HepG2 (cell line): Measurements from ENCODE around the gene PRKN. TPM values are rescaled to one million over a fixed set of nuclear protein-coding genes. Genes with fewer than 3 reads are reported as not detected.

Experiments used
- ATAC-seq: fragments of 200-7000 bp; cut with Tn5 transposase; 3 replicates; pipeline ENCODE4 v1.9.1; 2020; ENCODE audit warnings: mild to moderate bottlenecking, moderate library complexity
- BruUV-seq: library from RNA; stranded (reverse); fragments of 400-500 nt; replicated peaks from 2 replicates; lab custom pipeline; 2021; lab: Mats Ljungman, UMichigan
- CTCF ChIA-PET: fragments of 300-600 bp; formaldehyde crosslinking; extraction: SDS; loops from one replicate; lab custom pipeline; 2021; ENCODE audit warnings: low total read pairs, inconsistent platforms, low intra/inter-chr PET ratio; lab: Yijun Ruan, JAX
- POLR2A ChIA-PET: fragments of 350-600 bp; sonication (Branson Sonifier 250); formaldehyde crosslinking; loops from one replicate; lab custom pipeline; 2020; ENCODE audit warnings: antibody characterized with exemption, inconsistent platforms; lab: Yijun Ruan, JAX
- DNase-seq: peaks from one replicate; pipeline ENCODE4 v3.0.0-alpha.2; 2015; ENCODE audit warnings: low spot score
- FAIRE-seq: peaks from 3 replicates; lab custom pipeline; 2011; peaks lifted over from hg19 to GRCh38; lab: Jason Lieb, UNC
- H2AFZ ChIP-seq: one replicate; pipeline ENCODE4 v1.6.1; 2011; ENCODE audit warnings: low read length, inconsistent platforms
- H3K27ac ChIP-seq: fragments of 300-600 bp; 3 replicates; pipeline ENCODE4 v1.8.0; 2011; ENCODE audit warnings: mixed run types, mild to moderate bottlenecking, mixed read lengths, low read length, inconsistent platforms; ENCODE audit not compliant: insufficient read depth; ENCODE audit errors: extremely low read length
- H3K27me3 ChIP-seq, 2 experiments: fragments of 200-600 bp in 1 of 2; 2 replicates in 1 of 2; 3 replicates in 1 of 2; pipeline versions ENCODE4 v1.6.0 to v1.8.0; 2011; ENCODE audit warnings: low read length in 2 of 2, mild to moderate bottlenecking in 2 of 2, moderate library complexity in 2 of 2, inconsistent platforms in 1 of 2; ENCODE audit not compliant: insufficient read depth in 2 of 2, control insufficient read depth in 1 of 2
- H3K36me3 ChIP-seq, 2 experiments: fragments of 200-600 bp in 1 of 2; replicated peaks in 1 of 2; 2 replicates in 1 of 2; 3 replicates in 1 of 2; pipeline versions ENCODE4 v1.5.1 to v1.8.0; 2011; ENCODE audit warnings: low read length in 2 of 2, inconsistent platforms in 1 of 2; ENCODE audit not compliant: insufficient read depth in 2 of 2, control insufficient read depth in 1 of 2
- H3K4me1 ChIP-seq: 2 replicates; pipeline ENCODE4 v1.5.1; 2012; ENCODE audit warnings: low read length, inconsistent platforms; ENCODE audit not compliant: insufficient read depth
- H3K4me2 ChIP-seq: 2 replicates; pipeline ENCODE4 v1.6.0; 2011; ENCODE audit warnings: low read depth, low read length, inconsistent platforms
- H3K4me3 ChIP-seq, 3 experiments: fragments of 200-600 bp in 1 of 3; sonication (generic), shearing (Covaris generic) in 1 of 3; replicated peaks in 1 of 3; 2 replicates each; pipeline ENCODE4 v1.5.1; 2011 to 2016; ENCODE audit warnings: low read length in 3 of 3, inconsistent platforms in 2 of 3, low read depth in 2 of 3, mild to moderate bottlenecking in 2 of 3, control low read depth in 1 of 3, mixed read lengths in 1 of 3; ENCODE audit not compliant: insufficient read depth in 1 of 3
- H3K79me2 ChIP-seq: one replicate; pipeline ENCODE4 v1.6.1; 2011; ENCODE audit warnings: low read length, inconsistent platforms; ENCODE audit not compliant: insufficient read depth
- H3K9ac ChIP-seq: 2 replicates; pipeline ENCODE4 v1.6.0; 2011; ENCODE audit warnings: mild to moderate bottlenecking, low read depth, low read length, inconsistent platforms; ENCODE audit not compliant: insufficient read depth
- H3K9me3 ChIP-seq: 2 replicates; pipeline ENCODE4 v1.5.1; 2012; ENCODE audit warnings: mild to moderate bottlenecking, low read length
- H4K20me1 ChIP-seq: 2 replicates; pipeline ENCODE4 v1.6.0; 2011; ENCODE audit warnings: inconsistent platforms, mild to moderate bottlenecking, low read length, moderate library complexity; ENCODE audit not compliant: insufficient read depth
- DR1 ChIP-seq: sonication (generic); formaldehyde crosslinking; IDR thresholded peaks from 2 replicates; pipeline ENCODE4 v1.8.0; 2021; ENCODE audit warnings: mild to moderate bottlenecking, missing genetic modification reagents, inconsistent platforms
- PPARG ChIP-seq: conservative IDR thresholded peaks from 2 replicates; pipeline ENCODE4 v1.6.1; 2016; ENCODE audit warnings: missing biosample characterization, missing genetic modification reagents
- RARA ChIP-seq: IDR thresholded peaks from 2 replicates; pipeline ENCODE4 v1.6.1; 2016; ENCODE audit warnings: missing genetic modification reagents, missing compliant biosample characterization
- SETDB1 ChIP-seq: sonication (generic); formaldehyde crosslinking; IDR thresholded peaks from 2 replicates; pipeline ENCODE4 v1.5.1; 2020; ENCODE audit warnings: missing genetic modification reagents, mild to moderate bottlenecking, borderline replicate concordance
- SSRP1 ChIP-seq: IDR thresholded peaks from 2 replicates; pipeline ENCODE4 v1.6.1; 2016; ENCODE audit warnings: control low read depth
- SYNCRIP ChIP-seq: fragments of 200-400 bp; formaldehyde crosslinking; IDR thresholded peaks from 2 replicates; pipeline ENCODE4 v1.6.1; 2018; ENCODE audit warnings: mild to moderate bottlenecking, low read depth, low read length; ENCODE audit not compliant: insufficient read depth
- YY1 ChIP-seq: IDR thresholded peaks from 2 replicates; pipeline ENCODE4 v1.6.1; 2011; ENCODE audit warnings: low read length, low read depth, moderate library complexity, mild to moderate bottlenecking; ENCODE audit not compliant: insufficient read depth, insufficient replicate concordance
- ZNF281 ChIP-seq: sonication (generic); formaldehyde crosslinking; IDR thresholded peaks from 2 replicates; pipeline ENCODE4 v1.4.0; 2020; ENCODE audit warnings: missing genetic modification reagents, borderline replicate concordance
- WGBS: methylation state at CpG from one replicate; pipeline ENCODE4 v1.1.6; 2017; ENCODE audit warnings: low lambda C conversion rate; 5-methylcytosine and 5-hydroxymethylcytosine counted together
- in situ Hi-C: cut with HindIII; loops from 2 replicates; pipeline ENCODE4 v1.10.0; 2017; ENCODE audit warnings: low pct_unique_long_range_greater_than_20kb; ENCODE audit not compliant: extremely low pct_ligation_motif_present
- intact Hi-C: fragments of 100-400 bp; cut with micrococcal nuclease; formaldehyde crosslinking; loops from one replicate; pipeline ENCODE4 v1.10.0; 2022; ENCODE audit not compliant: unreplicated experiment
- polyA plus RNA-seq, 8 experiments: library from polyadenylated mRNA; depleted of rRNA in 3 of 8; stranded (reverse) in 7 of 8; unstranded in 1 of 8; fragments of >200 nt; fragmentation: Illumina TruSeq in 4 of 8; extraction: Trizol in 4 of 8; gene quantifications; 2 replicates each; pipeline versions ENCODE4 v1.2.1 to v1.2.3, GENCODE V29; 2011 to 2016; ENCODE audit warnings: low read depth in 4 of 8, missing spikeins in 1 of 8, mixed read lengths in 1 of 8; ENCODE audit not compliant: insufficient read depth in 1 of 8
- total RNA-seq, 5 experiments: library from RNA; depleted of rRNA; stranded (reverse); fragments of >200 nt; fragmentation: Illumina TruSeq; extraction: Trizol; gene quantifications; 2 replicates each; pipeline ENCODE4 v1.2.3, GENCODE V29; 2016; ENCODE audit warnings: low read depth in 1 of 5

The PRKN gene
- total and polyA plus RNA-seq, 2 of the 13 experiments (the other 11 are each of a cell fraction or from before 2014, with no cell fraction given) = 0.31 to 0.44 TPM

GRCh38 chr6:161526794-161527193, 1200.8 kb downstream of the PRKN start:
- no peak for DNase-seq
- CTCF ChIA-PET = no interaction called here
- Histone ChIP-seq H3K9me3 (no peaks in the 10 kb centered on the region), H3K4me2 (no peak overlapping the region), H3K27ac (no peak overlapping the region), H2AFZ (no peak overlapping the region), H3K36me3 (no peaks in the 10 kb centered on the region), H3K4me1 (no peaks in the 10 kb centered on the region), H4K20me1 (no peaks in the 10 kb centered on the region), H3K79me2 (no peaks in the 10 kb centered on the region), H3K27me3 (peaks cover 0 to 9% of the 10 kb centered on the region in 2 experiments; a peak in 1 of 5 replicates), H3K9ac (no peak overlapping the region), H3K4me3 (no peak overlapping the region)
- no peak for TF ChIP-seq ZNF281 (CRISPR knock-in tag)
- no peak for TF ChIP-seq SYNCRIP
- no peak for TF ChIP-seq DR1 (CRISPR knock-in tag)
- TF ChIP-seq SSRP1 (CRISPR knock-in tag) = no peak
- no peak for TF ChIP-seq PPARG (CRISPR knock-in tag)
- no peak for TF ChIP-seq YY1
- TF ChIP-seq SETDB1 = no peak
- no peak for TF ChIP-seq RARA
- intact Hi-C loops (no loop called here), in situ Hi-C loops (no loop called here)
- ATAC-seq = no peak
- 0% methylated on average over 1 of the region's 1 CpG for WGBS
- FAIRE-seq = no peak
- no TSS peak for BruUV-seq
- POLR2A ChIA-PET = no interaction called here
